HepG2 (cell line): ENCODE data around the gene PTK7. TPM values are rescaled to one million over a fixed set of nuclear protein-coding genes. Genes with fewer than 3 reads are reported as not detected.

Source experiments
- GATA4 ChIP-seq: sonication (generic); IDR thresholded peaks from 2 replicates; pipeline ENCODE4 v1.6.1; 2016; ENCODE audit warnings: antibody characterized with exemption, low read depth, borderline replicate concordance
- HNF4G ChIP-seq, 2 experiments: sonication (generic) in 1 of 2; formaldehyde crosslinking in 1 of 2; IDR thresholded peaks; 2 replicates each; pipeline versions ENCODE4 v1.4.0 to v1.6.1; 2011 to 2020; ENCODE audit warnings: borderline replicate concordance in 2 of 2, low read depth in 2 of 2, mild to moderate bottlenecking in 2 of 2, low read length in 1 of 2, missing genetic modification reagents in 1 of 2, moderate library complexity in 1 of 2
- KDM5A ChIP-seq: fragments of 200-600 bp; sonication (generic); IDR thresholded peaks from 2 replicates; pipeline ENCODE4 v1.7.0; 2018; ENCODE audit warnings: antibody characterized with exemption, mild to moderate bottlenecking, low read length, borderline replicate concordance
- TEAD3 ChIP-seq: optimal IDR thresholded peaks from 2 replicates; pipeline ENCODE3; 2016; ENCODE audit warnings: borderline replicate concordance
- TGIF2 ChIP-seq: IDR thresholded peaks from 2 replicates; pipeline ENCODE4 v1.6.1; 2016; ENCODE audit warnings: control low read depth, missing compliant biosample characterization
- ZC3H4 ChIP-seq: sonication (generic); formaldehyde crosslinking; IDR thresholded peaks from 2 replicates; pipeline ENCODE4 v1.4.0; 2020; ENCODE audit warnings: missing genetic modification reagents, borderline replicate concordance
- ZFP41 ChIP-seq: sonication (generic); formaldehyde crosslinking; IDR thresholded peaks from 2 replicates; pipeline ENCODE4 v1.4.0; 2020; ENCODE audit warnings: mild to moderate bottlenecking, missing genetic modification reagents, borderline replicate concordance
- ZFP82 ChIP-seq: sonication (generic); formaldehyde crosslinking; IDR thresholded peaks from 2 replicates; pipeline ENCODE4 v1.5.1; 2020; ENCODE audit warnings: mild to moderate bottlenecking, missing genetic modification reagents, borderline replicate concordance
- ZFP90 ChIP-seq: sonication (generic); formaldehyde crosslinking; IDR thresholded peaks from 2 replicates; pipeline ENCODE4 v1.8.0; 2022; ENCODE audit warnings: missing genetic modification reagents, mild to moderate bottlenecking, inconsistent platforms, borderline replicate concordance
- ZNF569 ChIP-seq: sonication (generic); formaldehyde crosslinking; IDR thresholded peaks from 2 replicates; pipeline ENCODE4 v1.5.0; 2020; ENCODE audit warnings: mild to moderate bottlenecking, missing genetic modification reagents, moderate library complexity, borderline replicate concordance
- polyA plus RNA-seq, 8 experiments: library from polyadenylated mRNA; depleted of rRNA in 3 of 8; stranded (reverse) in 7 of 8; unstranded in 1 of 8; fragments of >200 nt; fragmentation: Illumina TruSeq in 4 of 8; extraction: Trizol in 4 of 8; gene quantifications; 2 replicates each; pipeline versions ENCODE4 v1.2.1 to v1.2.3, GENCODE V29; 2011 to 2016; ENCODE audit warnings: low read depth in 4 of 8, missing spikeins in 1 of 8, mixed read lengths in 1 of 8; ENCODE audit not compliant: insufficient read depth in 1 of 8
- total RNA-seq, 5 experiments: library from RNA; depleted of rRNA; stranded (reverse); fragments of >200 nt; fragmentation: Illumina TruSeq; extraction: Trizol; gene quantifications; 2 replicates each; pipeline ENCODE4 v1.2.3, GENCODE V29; 2016; ENCODE audit warnings: low read depth in 1 of 5
- TF ChIP-seq, protein P1 (sequence below): sonication (generic); formaldehyde crosslinking; IDR thresholded peaks from 2 replicates; pipeline ENCODE4 v1.5.0; 2020; ENCODE audit warnings: missing genetic modification reagents, mild to moderate bottlenecking, borderline replicate concordance
- TF ChIP-seq, protein P2 (sequence below): sonication (generic); formaldehyde crosslinking; IDR thresholded peaks from 2 replicates; pipeline ENCODE4 v1.5.1; 2020; ENCODE audit warnings: mild to moderate bottlenecking, missing genetic modification reagents, borderline replicate concordance
- TF ChIP-seq, protein P3 (sequence below): sonication (generic); formaldehyde crosslinking; IDR thresholded peaks from 2 replicates; pipeline ENCODE4 v1.4.0; 2020; ENCODE audit warnings: mild to moderate bottlenecking, missing genetic modification reagents, borderline replicate concordance
- TF ChIP-seq, protein P4 (sequence below): sonication (generic); formaldehyde crosslinking; IDR thresholded peaks from 2 replicates; pipeline ENCODE4 v1.4.0; 2020; ENCODE audit warnings: mild to moderate bottlenecking, missing genetic modification reagents
- TF ChIP-seq, protein P5 (sequence below): sonication (generic); formaldehyde crosslinking; IDR thresholded peaks from 2 replicates; pipeline ENCODE4 v1.5.0; 2020; ENCODE audit warnings: missing genetic modification reagents

The PTK7 gene
- total and polyA plus RNA-seq, 2 of the 13 experiments (the other 11 are each of a cell fraction or from before 2014, with no cell fraction given): 98.5 to 99.8 TPM

DNA sequence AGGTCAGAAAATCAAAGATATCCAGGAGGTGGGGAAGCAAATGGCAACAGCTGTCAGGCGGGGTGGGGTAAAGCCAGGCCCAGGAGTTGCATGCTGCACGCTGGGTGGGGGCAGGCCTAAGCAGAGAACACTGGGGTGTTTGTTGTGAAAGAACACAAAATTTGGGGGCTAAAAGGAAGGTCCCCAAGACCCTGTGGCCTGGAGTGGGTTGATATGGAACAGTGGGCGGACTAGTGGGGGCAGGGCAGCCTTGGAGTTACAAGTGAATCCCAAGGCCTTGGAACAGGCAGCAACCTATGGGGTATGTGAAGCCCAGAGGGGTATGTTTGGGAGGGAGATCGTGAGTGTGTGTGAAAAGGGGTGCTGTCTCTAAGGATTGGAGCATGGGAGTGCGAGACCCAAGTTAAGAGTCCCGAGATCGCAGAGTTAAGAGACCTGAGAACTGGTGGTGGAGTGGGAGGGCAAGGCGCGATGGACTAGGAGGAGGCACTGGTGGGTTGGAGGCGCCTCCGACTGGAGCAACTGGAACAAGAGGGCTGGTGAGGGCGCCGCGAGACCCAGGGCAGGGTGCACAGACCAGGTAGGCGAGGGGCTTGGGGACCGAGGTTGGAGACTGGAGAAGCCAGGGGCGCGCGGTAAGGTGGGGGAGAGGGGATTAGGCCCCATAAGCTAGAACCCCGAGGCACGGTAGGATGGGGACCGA, 23.1 kb upstream of the PTK7 start (continued):
- TF ChIP-seq KDM5A (peak; percentile 16; the same call in 1 of the 2 replicates), ZFP82 (peak; percentile 89; the same call in 1 of the 2 replicates), ZNF569 (CRISPR knock-in tag) (0 out of 2 replicates have a peak, but pooled peaks have one; percentile 62), HNF4G (IDR thresholded peaks at IDR 0.05; ENCODE audit: borderline replicate concordance, low read depth, low read length) (no peak), HNF4G (CRISPR knock-in tag; IDR thresholded peaks at IDR 0.05; ENCODE audit: borderline replicate concordance, low read depth) (no peak), ZFP41 (0 out of 2 replicates have a peak, but pooled peaks have one; percentile 41), TGIF2 (0 out of 2 replicates have a peak, but pooled peaks have one; percentile 17), ZC3H4 (CRISPR knock-in tag) (peak; percentile 46; the same call in 1 of the 2 replicates), TEAD3 (CRISPR knock-in tag) (peak; percentile 19), ZFP90 (CRISPR knock-in tag) (0 out of 2 replicates have a peak, but pooled peaks have one; percentile 30), GATA4 (no peak)
- TF ChIP-seq, protein P1, sequence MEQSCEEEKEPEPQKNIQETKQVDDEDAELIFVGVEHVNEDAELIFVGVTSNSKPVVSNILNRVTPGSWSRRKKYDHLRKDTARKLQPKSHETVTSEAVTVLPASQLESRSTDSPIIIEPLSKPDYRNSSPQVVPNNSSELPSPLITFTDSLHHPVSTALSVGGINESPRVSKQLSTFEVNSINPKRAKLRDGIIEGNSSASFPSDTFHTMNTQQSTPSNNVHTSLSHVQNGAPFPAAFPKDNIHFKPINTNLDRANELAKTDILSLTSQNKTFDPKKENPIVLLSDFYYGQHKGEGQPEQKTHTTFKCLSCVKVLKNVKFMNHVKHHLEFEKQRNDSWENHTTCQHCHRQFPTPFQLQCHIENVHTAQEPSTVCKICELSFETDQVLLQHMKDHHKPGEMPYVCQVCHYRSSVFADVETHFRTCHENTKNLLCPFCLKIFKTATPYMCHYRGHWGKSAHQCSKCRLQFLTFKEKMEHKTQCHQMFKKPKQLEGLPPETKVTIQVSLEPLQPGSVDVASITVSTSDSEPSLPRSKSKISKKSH (CRISPR knock-in tag): no peak
- TF ChIP-seq, protein P2, sequence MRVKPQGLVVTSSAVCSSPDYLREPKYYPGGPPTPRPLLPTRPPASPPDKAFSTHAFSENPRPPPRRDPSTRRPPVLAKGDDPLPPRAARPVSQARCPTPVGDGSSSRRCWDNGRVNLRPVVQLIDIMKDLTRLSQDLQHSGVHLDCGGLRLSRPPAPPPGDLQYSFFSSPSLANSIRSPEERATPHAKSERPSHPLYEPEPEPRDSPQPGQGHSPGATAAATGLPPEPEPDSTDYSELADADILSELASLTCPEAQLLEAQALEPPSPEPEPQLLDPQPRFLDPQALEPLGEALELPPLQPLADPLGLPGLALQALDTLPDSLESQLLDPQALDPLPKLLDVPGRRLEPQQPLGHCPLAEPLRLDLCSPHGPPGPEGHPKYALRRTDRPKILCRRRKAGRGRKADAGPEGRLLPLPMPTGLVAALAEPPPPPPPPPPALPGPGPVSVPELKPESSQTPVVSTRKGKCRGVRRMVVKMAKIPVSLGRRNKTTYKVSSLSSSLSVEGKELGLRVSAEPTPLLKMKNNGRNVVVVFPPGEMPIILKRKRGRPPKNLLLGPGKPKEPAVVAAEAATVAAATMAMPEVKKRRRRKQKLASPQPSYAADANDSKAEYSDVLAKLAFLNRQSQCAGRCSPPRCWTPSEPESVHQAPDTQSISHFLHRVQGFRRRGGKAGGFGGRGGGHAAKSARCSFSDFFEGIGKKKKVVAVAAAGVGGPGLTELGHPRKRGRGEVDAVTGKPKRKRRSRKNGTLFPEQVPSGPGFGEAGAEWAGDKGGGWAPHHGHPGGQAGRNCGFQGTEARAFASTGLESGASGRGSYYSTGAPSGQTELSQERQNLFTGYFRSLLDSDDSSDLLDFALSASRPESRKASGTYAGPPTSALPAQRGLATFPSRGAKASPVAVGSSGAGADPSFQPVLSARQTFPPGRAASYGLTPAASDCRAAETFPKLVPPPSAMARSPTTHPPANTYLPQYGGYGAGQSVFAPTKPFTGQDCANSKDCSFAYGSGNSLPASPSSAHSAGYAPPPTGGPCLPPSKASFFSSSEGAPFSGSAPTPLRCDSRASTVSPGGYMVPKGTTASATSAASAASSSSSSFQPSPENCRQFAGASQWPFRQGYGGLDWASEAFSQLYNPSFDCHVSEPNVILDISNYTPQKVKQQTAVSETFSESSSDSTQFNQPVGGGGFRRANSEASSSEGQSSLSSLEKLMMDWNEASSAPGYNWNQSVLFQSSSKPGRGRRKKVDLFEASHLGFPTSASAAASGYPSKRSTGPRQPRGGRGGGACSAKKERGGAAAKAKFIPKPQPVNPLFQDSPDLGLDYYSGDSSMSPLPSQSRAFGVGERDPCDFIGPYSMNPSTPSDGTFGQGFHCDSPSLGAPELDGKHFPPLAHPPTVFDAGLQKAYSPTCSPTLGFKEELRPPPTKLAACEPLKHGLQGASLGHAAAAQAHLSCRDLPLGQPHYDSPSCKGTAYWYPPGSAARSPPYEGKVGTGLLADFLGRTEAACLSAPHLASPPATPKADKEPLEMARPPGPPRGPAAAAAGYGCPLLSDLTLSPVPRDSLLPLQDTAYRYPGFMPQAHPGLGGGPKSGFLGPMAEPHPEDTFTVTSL: peak; percentile 57
- TF ChIP-seq, protein P3, sequence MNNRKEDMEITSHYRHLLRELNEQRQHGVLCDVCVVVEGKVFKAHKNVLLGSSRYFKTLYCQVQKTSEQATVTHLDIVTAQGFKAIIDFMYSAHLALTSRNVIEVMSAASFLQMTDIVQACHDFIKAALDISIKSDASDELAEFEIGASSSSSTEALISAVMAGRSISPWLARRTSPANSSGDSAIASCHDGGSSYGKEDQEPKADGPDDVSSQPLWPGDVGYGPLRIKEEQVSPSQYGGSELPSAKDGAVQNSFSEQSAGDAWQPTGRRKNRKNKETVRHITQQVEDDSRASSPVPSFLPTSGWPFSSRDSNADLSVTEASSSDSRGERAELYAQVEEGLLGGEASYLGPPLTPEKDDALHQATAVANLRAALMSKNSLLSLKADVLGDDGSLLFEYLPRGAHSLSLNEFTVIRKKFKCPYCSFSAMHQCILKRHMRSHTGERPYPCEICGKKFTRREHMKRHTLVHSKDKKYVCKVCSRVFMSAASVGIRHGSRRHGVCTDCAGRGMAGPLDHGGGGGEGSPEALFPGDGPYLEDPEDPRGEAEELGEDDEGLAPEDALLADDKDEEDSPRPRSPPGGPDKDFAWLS (CRISPR knock-in tag): 0 out of 2 replicates have a peak, but pooled peaks have one; percentile 89
- TF ChIP-seq, protein P4, sequence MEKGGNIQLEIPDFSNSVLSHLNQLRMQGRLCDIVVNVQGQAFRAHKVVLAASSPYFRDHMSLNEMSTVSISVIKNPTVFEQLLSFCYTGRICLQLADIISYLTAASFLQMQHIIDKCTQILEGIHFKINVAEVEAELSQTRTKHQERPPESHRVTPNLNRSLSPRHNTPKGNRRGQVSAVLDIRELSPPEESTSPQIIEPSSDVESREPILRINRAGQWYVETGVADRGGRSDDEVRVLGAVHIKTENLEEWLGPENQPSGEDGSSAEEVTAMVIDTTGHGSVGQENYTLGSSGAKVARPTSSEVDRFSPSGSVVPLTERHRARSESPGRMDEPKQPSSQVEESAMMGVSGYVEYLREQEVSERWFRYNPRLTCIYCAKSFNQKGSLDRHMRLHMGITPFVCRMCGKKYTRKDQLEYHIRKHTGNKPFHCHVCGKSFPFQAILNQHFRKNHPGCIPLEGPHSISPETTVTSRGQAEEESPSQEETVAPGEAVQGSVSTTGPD (CRISPR knock-in tag): 0 out of 2 replicates have a peak, but pooled peaks have one; percentile 3
- TF ChIP-seq, protein P5, sequence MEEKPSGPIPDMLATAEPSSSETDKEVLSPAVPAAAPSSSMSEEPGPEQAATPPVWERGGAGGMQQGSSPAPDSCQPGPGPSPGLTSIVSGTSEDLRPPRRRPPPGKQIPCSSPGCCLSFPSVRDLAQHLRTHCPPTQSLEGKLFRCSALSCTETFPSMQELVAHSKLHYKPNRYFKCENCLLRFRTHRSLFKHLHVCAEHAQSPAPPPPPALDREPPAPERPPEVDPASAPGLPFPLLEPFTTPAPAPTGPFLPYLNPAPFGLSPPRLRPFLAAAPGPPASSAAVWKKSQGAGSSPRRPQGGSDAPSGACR: no peak; the same call in none of the 2 replicates
